OCI-LY7 (cell line): ENCODE results near the gene PGAP2.

Source experiments
- EZH2phosphoT487 ChIP-seq: fragments of 200-600 bp; sonication (generic); IDR thresholded peaks from 2 replicates; pipeline ENCODE4 v1.6.1; 2018; ENCODE audit warnings: low read depth, borderline replicate concordance, mild to moderate bottlenecking, mixed run types, antibody characterized with exemption, low read length, moderate library complexity, mixed read lengths
- TF ChIP-seq, protein P1 (sequence below): fragments of 200-600 bp; sonication (generic); conservative IDR thresholded peaks from 2 replicates; pipeline ENCODE4 v1.5.1; 2014; ENCODE audit warnings: mild to moderate bottlenecking, antibody characterized with exemption, low read length, moderate library complexity, mixed read lengths

DNA sequence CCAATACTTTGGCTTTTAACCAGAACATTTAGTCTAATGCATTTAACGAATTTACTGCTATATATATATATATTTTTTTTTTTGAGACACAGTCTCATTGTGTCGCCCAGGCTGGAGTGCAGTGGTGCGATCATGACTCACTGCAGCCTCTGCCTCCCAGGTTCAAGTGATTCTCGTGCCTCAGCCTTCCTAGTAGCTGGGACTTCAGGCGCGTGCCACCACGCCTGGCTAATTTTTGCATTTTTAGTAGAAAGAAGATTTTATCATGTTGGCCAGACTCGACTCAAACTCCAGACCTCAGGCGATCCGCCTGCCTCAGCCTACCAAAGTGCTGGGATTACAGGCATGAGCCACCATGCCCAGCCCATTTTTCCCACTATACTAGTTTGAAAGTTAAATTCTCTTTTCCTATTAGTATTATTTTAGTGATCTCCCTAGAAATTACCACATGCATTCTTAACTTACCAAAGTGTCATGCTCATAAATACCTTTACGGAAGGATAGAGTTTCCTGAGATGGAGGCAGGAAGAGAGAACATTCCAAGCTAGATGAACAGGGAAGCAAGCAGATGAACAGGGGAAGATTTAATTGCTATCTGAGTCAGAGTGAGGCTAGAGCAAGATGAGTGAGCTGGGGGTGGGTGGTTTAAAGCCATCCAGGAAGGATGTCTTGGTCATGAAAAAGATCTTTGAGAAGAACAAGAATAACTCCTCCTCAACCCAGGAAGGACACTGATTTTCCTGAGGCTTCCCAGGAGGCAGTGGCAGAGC is 4.4 kb upstream of the PGAP2 start:
- TF ChIP-seq, protein P1, sequence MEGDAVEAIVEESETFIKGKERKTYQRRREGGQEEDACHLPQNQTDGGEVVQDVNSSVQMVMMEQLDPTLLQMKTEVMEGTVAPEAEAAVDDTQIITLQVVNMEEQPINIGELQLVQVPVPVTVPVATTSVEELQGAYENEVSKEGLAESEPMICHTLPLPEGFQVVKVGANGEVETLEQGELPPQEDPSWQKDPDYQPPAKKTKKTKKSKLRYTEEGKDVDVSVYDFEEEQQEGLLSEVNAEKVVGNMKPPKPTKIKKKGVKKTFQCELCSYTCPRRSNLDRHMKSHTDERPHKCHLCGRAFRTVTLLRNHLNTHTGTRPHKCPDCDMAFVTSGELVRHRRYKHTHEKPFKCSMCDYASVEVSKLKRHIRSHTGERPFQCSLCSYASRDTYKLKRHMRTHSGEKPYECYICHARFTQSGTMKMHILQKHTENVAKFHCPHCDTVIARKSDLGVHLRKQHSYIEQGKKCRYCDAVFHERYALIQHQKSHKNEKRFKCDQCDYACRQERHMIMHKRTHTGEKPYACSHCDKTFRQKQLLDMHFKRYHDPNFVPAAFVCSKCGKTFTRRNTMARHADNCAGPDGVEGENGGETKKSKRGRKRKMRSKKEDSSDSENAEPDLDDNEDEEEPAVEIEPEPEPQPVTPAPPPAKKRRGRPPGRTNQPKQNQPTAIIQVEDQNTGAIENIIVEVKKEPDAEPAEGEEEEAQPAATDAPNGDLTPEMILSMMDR, result no peak
- no peak for TF ChIP-seq EZH2phosphoT487
